MM.1S (cell line): ENCODE measurements around the gene RNASE9.
"Not testable (repeated sequence)": the region's sequence is repeated elsewhere in the genome, so short reads cannot be mapped to it uniquely, and the experiment has no call there.

Experiments used
- DNase-seq: peaks from one replicate; pipeline ENCODE4 v3.0.0-alpha.2; 2015
- H2AFZ ChIP-seq: fragments of 300-600 bp; sonication (generic); 2 replicates; pipeline ENCODE4 v1.6.0; 2016; ENCODE audit warnings: antibody characterized with exemption, low read length
- H3F3A ChIP-seq: fragments of 300-600 bp; sonication (generic); 2 replicates; pipeline ENCODE4 v1.6.1; 2016; ENCODE audit warnings: mild to moderate bottlenecking, antibody characterized with exemption, low read length, moderate library complexity, mixed read lengths; ENCODE audit not compliant: insufficient read depth
- H3K27ac ChIP-seq: fragments of 300-600 bp; sonication (generic); 2 replicates; pipeline ENCODE4 v1.5.1; 2016; ENCODE audit warnings: mild to moderate bottlenecking, low read length
- H3K27me3 ChIP-seq: fragments of 300-600 bp; sonication (generic); replicated peaks from 2 replicates; pipeline ENCODE4 v1.6.0; 2016; ENCODE audit warnings: low read length; ENCODE audit not compliant: insufficient read depth
- H3K36me3 ChIP-seq: fragments of 300-600 bp; sonication (generic); replicated peaks from 2 replicates; pipeline ENCODE4 v1.6.1; 2016; ENCODE audit warnings: mild to moderate bottlenecking, low read length, mixed read lengths; ENCODE audit not compliant: insufficient read depth
- H3K4me1 ChIP-seq: fragments of 300-600 bp; sonication (generic); 2 replicates; pipeline ENCODE4 v1.6.1; 2016; ENCODE audit warnings: low read length, mixed read lengths
- H3K4me2 ChIP-seq: fragments of 300-600 bp; sonication (generic); 2 replicates; pipeline ENCODE4 v1.6.0; 2016; ENCODE audit warnings: low read depth, low read length
- H3K4me3 ChIP-seq: fragments of 300-600 bp; sonication (generic); 2 replicates; pipeline ENCODE4 v1.5.1; 2016; ENCODE audit warnings: low read length, mixed read lengths
- H3K79me2 ChIP-seq: fragments of 300-600 bp; sonication (generic); 2 replicates; pipeline ENCODE4 v1.6.1; 2016; ENCODE audit warnings: mixed run types, low read length, mixed read lengths
- H3K9ac ChIP-seq: fragments of 300-600 bp; sonication (generic); 2 replicates; pipeline ENCODE4 v1.6.1; 2016; ENCODE audit warnings: low read length, mixed read lengths
- H3K9me2 ChIP-seq: fragments of 300-600 bp; sonication (generic); replicated peaks from 2 replicates; pipeline ENCODE4 v1.6.1; 2016; ENCODE audit warnings: mild to moderate bottlenecking, low read length, mixed read lengths; ENCODE audit not compliant: insufficient read depth
- H3K9me3 ChIP-seq: fragments of 300-600 bp; sonication (generic); replicated peaks from 2 replicates; pipeline ENCODE4 v1.6.1; 2016; ENCODE audit warnings: mild to moderate bottlenecking, low read length, mixed read lengths; ENCODE audit not compliant: insufficient read depth
- H4K20me1 ChIP-seq: fragments of 300-600 bp; sonication (generic); 2 replicates; pipeline ENCODE4 v1.6.1; 2016; ENCODE audit warnings: mild to moderate bottlenecking, low read length, moderate library complexity, mixed read lengths; ENCODE audit not compliant: insufficient read depth
- EZH2 ChIP-seq: fragments of 300-600 bp; sonication (generic); optimal IDR thresholded peaks from 2 replicates; pipeline ENCODE3; 2017; ENCODE audit warnings: low read depth, mild to moderate bottlenecking, antibody characterized with exemption, low read length, mixed read lengths
- EZH2phosphoT487 ChIP-seq: fragments of 300-600 bp; sonication (generic); IDR thresholded peaks from 2 replicates; pipeline ENCODE4 v1.6.1; 2018; ENCODE audit warnings: antibody characterized with exemption, low read length
- TF ChIP-seq, protein P1 (sequence below): fragments of 300-600 bp; sonication (generic); IDR thresholded peaks from 2 replicates; pipeline ENCODE4 v1.5.1; 2016; ENCODE audit warnings: antibody characterized with exemption, low read length, mixed read lengths

RNASE9 gene

DNA sequence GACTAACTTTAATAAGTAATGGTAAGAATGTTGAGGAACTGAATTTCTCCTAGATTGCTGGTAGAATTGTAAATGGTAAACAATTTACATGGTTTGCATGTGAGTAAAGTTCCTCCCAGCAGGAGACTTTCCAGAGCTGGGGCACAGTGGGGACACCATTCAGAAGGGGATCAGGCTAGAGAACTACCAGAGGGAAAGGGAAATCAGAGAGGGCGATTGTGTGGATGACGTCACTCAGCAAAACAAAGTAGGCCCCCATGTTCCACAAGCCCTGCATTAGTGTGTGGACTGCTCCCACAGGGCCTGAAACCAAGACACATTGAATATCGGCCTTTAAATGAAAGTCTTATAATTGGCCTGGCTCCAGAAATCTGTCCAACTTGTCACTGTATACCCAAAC lies 17.5 kb upstream of the RNASE9 start:
- H3K4me3 ChIP-seq, result no peak overlapping the region
- no peak for DNase-seq
- no peak overlapping the region for H2AFZ ChIP-seq
- H3K9ac ChIP-seq, result no peak overlapping the region
- no peaks in the 10 kb centered on the region for H3K36me3 ChIP-seq
- H3K27ac ChIP-seq, result no peak overlapping the region
- H3K9me3 ChIP-seq, result no peaks in the 10 kb centered on the region
- no peaks in the 10 kb centered on the region for H3K9me2 ChIP-seq
- TF ChIP-seq EZH2 (no peak), EZH2phosphoT487 (no peak)
- TF ChIP-seq, protein P1, sequence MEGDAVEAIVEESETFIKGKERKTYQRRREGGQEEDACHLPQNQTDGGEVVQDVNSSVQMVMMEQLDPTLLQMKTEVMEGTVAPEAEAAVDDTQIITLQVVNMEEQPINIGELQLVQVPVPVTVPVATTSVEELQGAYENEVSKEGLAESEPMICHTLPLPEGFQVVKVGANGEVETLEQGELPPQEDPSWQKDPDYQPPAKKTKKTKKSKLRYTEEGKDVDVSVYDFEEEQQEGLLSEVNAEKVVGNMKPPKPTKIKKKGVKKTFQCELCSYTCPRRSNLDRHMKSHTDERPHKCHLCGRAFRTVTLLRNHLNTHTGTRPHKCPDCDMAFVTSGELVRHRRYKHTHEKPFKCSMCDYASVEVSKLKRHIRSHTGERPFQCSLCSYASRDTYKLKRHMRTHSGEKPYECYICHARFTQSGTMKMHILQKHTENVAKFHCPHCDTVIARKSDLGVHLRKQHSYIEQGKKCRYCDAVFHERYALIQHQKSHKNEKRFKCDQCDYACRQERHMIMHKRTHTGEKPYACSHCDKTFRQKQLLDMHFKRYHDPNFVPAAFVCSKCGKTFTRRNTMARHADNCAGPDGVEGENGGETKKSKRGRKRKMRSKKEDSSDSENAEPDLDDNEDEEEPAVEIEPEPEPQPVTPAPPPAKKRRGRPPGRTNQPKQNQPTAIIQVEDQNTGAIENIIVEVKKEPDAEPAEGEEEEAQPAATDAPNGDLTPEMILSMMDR, result no peak
- H4K20me1 ChIP-seq, result no peaks in the 10 kb centered on the region
- H3F3A ChIP-seq, result no peaks in the 10 kb centered on the region
- no peaks in the 10 kb centered on the region for H3K27me3 ChIP-seq
- no peaks in the 10 kb centered on the region for H3K4me1 ChIP-seq
- no peak overlapping the region for H3K4me2 ChIP-seq
- H3K79me2 ChIP-seq, result no peaks in the 10 kb centered on the region

DNA sequence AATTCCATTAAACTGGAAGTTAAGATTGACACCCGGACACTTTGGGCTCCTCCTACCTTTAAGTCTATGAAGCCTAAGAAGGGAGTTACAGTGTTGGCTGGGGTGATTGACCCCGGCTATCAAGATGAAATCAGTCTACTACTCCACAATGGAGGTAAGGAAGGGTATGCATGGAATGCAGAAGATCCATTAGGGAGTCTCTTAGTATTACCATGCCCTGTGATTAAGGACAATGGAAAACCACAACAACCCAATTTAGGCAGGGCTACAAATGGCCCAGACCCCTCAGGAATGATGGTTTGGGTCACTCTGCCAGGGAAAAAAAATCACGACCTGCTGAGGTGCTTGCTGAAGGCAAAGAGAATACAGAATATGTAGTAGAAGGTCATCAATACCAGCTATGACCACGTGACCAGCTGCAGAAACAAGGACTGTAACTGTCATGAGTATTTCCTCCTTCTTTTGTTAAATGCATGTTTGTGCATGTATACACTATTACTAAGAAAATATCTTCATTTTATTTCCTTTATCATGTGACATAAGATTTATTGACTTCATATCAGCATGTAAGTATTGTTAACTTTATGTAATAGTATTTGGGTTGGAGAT lies 11.6 kb upstream of the RNASE9 start:
- not testable (repeated sequence) for H3K4me1 ChIP-seq, H4K20me1 ChIP-seq, H2AFZ ChIP-seq, H3K9me2 ChIP-seq, H3K9me3 ChIP-seq, H3K27me3 ChIP-seq, H3K27ac ChIP-seq, H3K4me3 ChIP-seq, H3K4me2 ChIP-seq, H3K9ac ChIP-seq, H3F3A ChIP-seq, H3K79me2 ChIP-seq, DNase-seq, H3K36me3 ChIP-seq

DNA sequence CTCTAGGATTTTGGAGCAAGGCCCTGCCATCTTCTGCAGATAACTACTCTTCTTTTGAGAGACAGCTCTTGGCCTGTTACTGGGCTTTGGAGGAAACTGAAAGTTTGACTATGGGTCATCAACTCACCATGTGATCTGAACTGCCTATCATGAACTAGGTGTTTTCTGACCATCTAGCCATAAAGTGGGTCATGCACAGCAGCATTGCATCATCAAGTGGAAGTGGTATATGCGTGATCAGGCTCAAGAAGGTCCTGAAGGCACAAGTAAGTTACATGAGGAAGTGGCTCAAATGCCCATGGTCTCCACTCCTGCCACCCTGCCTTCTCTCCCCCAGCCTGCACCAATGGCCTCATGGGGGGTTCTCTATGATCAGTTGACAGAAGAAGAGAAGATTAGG lies 9.9 kb upstream of the RNASE9 start:
- H3K4me3 ChIP-seq, result not testable (repeated sequence)

DNA sequence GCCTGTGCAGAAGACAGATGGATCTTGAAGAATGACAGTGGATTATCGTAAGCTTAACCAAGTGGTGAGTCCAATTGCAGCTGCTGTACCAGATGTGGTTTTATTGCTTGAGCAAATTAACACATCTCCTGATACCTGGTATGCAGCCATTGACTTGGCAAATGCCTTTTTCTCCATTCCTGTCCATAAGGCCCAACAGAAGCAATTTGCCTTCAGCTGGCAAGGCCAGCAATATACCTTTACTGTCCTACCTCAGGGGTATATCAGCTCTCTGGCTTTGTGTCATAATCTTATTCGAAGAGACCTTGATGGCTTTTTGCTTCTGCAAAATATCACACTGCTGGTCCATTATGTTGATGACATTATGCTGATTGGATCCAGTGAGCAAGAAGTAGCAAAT lies 9.0 kb upstream of the RNASE9 start:
- H3K9me3 ChIP-seq, H2AFZ ChIP-seq, H3F3A ChIP-seq, H3K4me1 ChIP-seq, H4K20me1 ChIP-seq, H3K4me3 ChIP-seq, H3K36me3 ChIP-seq, H3K27me3 ChIP-seq, H3K27ac ChIP-seq, H3K9me2 ChIP-seq, DNase-seq, H3K4me2 ChIP-seq, H3K79me2 ChIP-seq, H3K9ac ChIP-seq: not testable (repeated sequence)

More for the DNA sequence above, 9.9 kb upstream of the RNASE9 start:
- not testable (repeated sequence) for H3K4me2 ChIP-seq, H3K27me3 ChIP-seq, H3K9me3 ChIP-seq, H3K36me3 ChIP-seq, DNase-seq, H4K20me1 ChIP-seq, H3K27ac ChIP-seq, H3F3A ChIP-seq, H3K4me1 ChIP-seq, H3K79me2 ChIP-seq, H3K9ac ChIP-seq, H2AFZ ChIP-seq, H3K9me2 ChIP-seq

DNA sequence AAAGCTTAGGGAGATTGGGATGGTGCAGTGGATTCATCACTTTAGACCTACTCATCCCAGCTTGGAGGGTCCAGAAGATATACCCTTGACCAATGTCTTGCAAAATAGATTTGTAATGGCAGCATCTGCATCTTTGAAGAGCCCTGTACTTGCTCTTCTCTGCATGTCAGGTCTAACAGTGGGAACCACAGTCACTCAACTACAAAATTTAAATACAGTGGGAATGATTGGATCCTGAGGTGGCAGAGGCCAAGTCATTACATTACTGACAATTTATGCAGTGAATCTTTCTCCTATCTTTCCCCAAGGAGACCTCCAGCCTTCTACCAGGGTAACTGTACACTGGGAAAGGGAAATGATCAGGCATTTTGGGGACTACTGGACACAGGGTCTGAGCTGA lies 8.2 kb upstream of the RNASE9 start:
- H2AFZ ChIP-seq, result no peak overlapping the region
- H3K79me2 ChIP-seq, result no peaks in the 10 kb centered on the region
- H3K4me2 ChIP-seq, result no peak overlapping the region
- H4K20me1 ChIP-seq, result no peaks in the 10 kb centered on the region
- no peak overlapping the region for H3K4me3 ChIP-seq
- H3F3A ChIP-seq, result no peaks in the 10 kb centered on the region
- no peaks in the 10 kb centered on the region for H3K9me2 ChIP-seq
- H3K4me1 ChIP-seq, result no peaks in the 10 kb centered on the region
- H3K9ac ChIP-seq, result no peak overlapping the region
- no peaks in the 10 kb centered on the region for H3K36me3 ChIP-seq
- H3K27ac ChIP-seq, result no peak overlapping the region
- no peaks in the 10 kb centered on the region for H3K27me3 ChIP-seq
- TF ChIP-seq, protein P1, result no peak
- TF ChIP-seq EZH2 (no peak), EZH2phosphoT487 (no peak)
- H3K9me3 ChIP-seq, result no peaks in the 10 kb centered on the region
- no peak for DNase-seq
